Progenitor cell of endocrine pancreas (in vitro differentiated cells): ENCODE data around the gene DOCK9. TPM values are rescaled to one million over a fixed set of nuclear protein-coding genes. Genes with fewer than 3 reads are reported as not detected.

ENCODE experiments used
- DNase-seq: peaks from one replicate; pipeline ENCODE4 v3.0.0; 2021; ENCODE audit warnings: low spot score; ENCODE audit not compliant: unreplicated experiment
- H3K27ac Mint-ChIP-seq: 2 replicates; pipeline ENCODE4 v1.8.0; 2021; ENCODE audit warnings: mild to moderate bottlenecking, moderate library complexity, mixed read lengths
- H3K27me3 Mint-ChIP-seq: 2 replicates; pipeline ENCODE4 v1.8.0; 2021; ENCODE audit warnings: mixed read lengths
- H3K36me3 Mint-ChIP-seq: 2 replicates; pipeline ENCODE4 v1.8.0; 2022; ENCODE audit warnings: mixed read lengths; ENCODE audit not compliant: insufficient read depth
- H3K4me1 Mint-ChIP-seq: 2 replicates; pipeline ENCODE4 v1.8.0; 2021; ENCODE audit warnings: low read depth, mixed read lengths
- H3K4me3 Mint-ChIP-seq: 2 replicates; pipeline ENCODE4 v1.8.0; 2021; ENCODE audit warnings: low read depth, mild to moderate bottlenecking, moderate library complexity, mixed read lengths
- H3K9me3 Mint-ChIP-seq: 2 replicates; pipeline ENCODE4 v1.8.0; 2021; ENCODE audit warnings: low read depth, mixed read lengths
- CTCF ChIP-seq: fragments of 200-600 bp; sonication (generic); IDR thresholded peaks from one replicate; pipeline ENCODE4 v1.5.0; 2021; ENCODE audit warnings: antibody characterized with exemption, mild to moderate bottlenecking; ENCODE audit not compliant: unreplicated experiment
- total RNA-seq: library from RNA; stranded (reverse); gene quantifications from 2 replicates; pipeline ENCODE4 v1.2.1, GENCODE V29; 2021

DOCK9 gene
- total RNA-seq, 1 donor from 2014 or later, result 35.7 TPM

GRCh38 chr13:98781470-98781869 lies 196.4 kb downstream of the DOCK9 start:
- Mint-ChIP-seq H3K27me3 (peaks cover 3% of the 10 kb centered on the region), H3K4me1 (no peaks in the 10 kb centered on the region), H3K27ac (no peak overlapping the region), H3K36me3 (no peaks in the 10 kb centered on the region), H3K9me3 (no peaks in the 10 kb centered on the region), H3K4me3 (no peak overlapping the region)
- DNase-seq, result no peak
- TF ChIP-seq CTCF, result no peak

- Mint-ChIP-seq H3K4me1 (no peaks in the 10 kb centered on the region), H3K27ac (no peak overlapping the region), H3K9me3 (no peaks in the 10 kb centered on the region), H3K36me3 (no peaks in the 10 kb centered on the region), H3K4me3 (no peak overlapping the region), H3K27me3 (peaks cover 3% of the 10 kb centered on the region)
- no peak for TF ChIP-seq CTCF
- no peak for DNase-seq
Observed at GRCh38 chr13:98781045-98781444, 196.8 kb downstream of the DOCK9 start.

GRCh38 chr13:98780451-98780850 lies 197.4 kb downstream of the DOCK9 start:
- H3K27me3 Mint-ChIP-seq, result peaks cover 3% of the 10 kb centered on the region
- no peak for DNase-seq
- no peak for TF ChIP-seq CTCF
- H3K36me3 Mint-ChIP-seq, result no peaks in the 10 kb centered on the region
- H3K27ac Mint-ChIP-seq, result no peak overlapping the region
- H3K4me3 Mint-ChIP-seq, result no peak overlapping the region
- H3K9me3 Mint-ChIP-seq, result no peaks in the 10 kb centered on the region
- no peaks in the 10 kb centered on the region for H3K4me1 Mint-ChIP-seq

GRCh38 chr13:98779695-98780094 lies 198.2 kb downstream of the DOCK9 start:
- Mint-ChIP-seq H3K4me3 (no peak overlapping the region), H3K27me3 (peaks cover 3% of the 10 kb centered on the region), H3K36me3 (no peaks in the 10 kb centered on the region), H3K27ac (no peak overlapping the region), H3K4me1 (no peaks in the 10 kb centered on the region), H3K9me3 (no peaks in the 10 kb centered on the region)
- DNase-seq, result no peak
- no peak for TF ChIP-seq CTCF

- no peaks in the 10 kb centered on the region for H3K9me3 Mint-ChIP-seq
- TF ChIP-seq CTCF, result no peak
- peaks cover 3% of the 10 kb centered on the region for H3K27me3 Mint-ChIP-seq
- H3K27ac Mint-ChIP-seq, result no peak overlapping the region
- no peak overlapping the region for H3K4me3 Mint-ChIP-seq
- no peaks in the 10 kb centered on the region for H3K4me1 Mint-ChIP-seq
- DNase-seq, result no peak
- no peaks in the 10 kb centered on the region for H3K36me3 Mint-ChIP-seq
Observed at GRCh38 chr13:98778749-98779148, 199.1 kb downstream of the DOCK9 start.
